Heart left ventricle (tissue), 13 donors: ENCODE results near the gene BHLHE40.

Source experiments
- POLR2A ChIP-seq, 2 donors: fragments of 450-650 bp; IDR thresholded peaks; one replicate each; pipeline ENCODE4 v1.6.1; 2017; ENCODE audit warnings: antibody characterized with exemption in 2 of 2, mild to moderate bottlenecking in 2 of 2, moderate library complexity in 2 of 2
- TF ChIP-seq, protein P1 (sequence below), 12 donors: fragments of 200-600 bp; sonication (generic) in 4 of 12; IDR thresholded peaks; one replicate each; pipeline versions ENCODE4 v1.5.0 to v1.8.0; 2018 to 2022; ENCODE audit warnings: antibody characterized with exemption in 12 of 12, mild to moderate bottlenecking in 5 of 12
- donor health status: ischemic (EF 13 %, LVEDD 7.1; RV severe dilation, severe dysfunction).
- donor health status: DM: no; HTN: yes; CAD: no.
- donor health status: DM: no; HTN: no; CAD: no.
- donor health status: ischemic (EF 25% LVEDD 6.9; RV normal size, moderate dysfunction).
- donor health status: ischemic (EF 25% LVEDD 5.7; RV mildly dilated, moderate dysfunction).
- donor health status: ischemic (EF 35%, LVEDD 5.7; RV mildly dilated, moderate dysfunction).
- donor health status: nonischemic (EF 11% LVEDD 7.7; RV severe dilation, severe dysfunction).
- donor health status: DM: yes; HTN: yes; CAD: no.
- donor health status: PGD.
- donor health status: ischemic (EF 29% LVEDD 5.4; RV normal size, mild dysfunction).
- donor health status: nonischemic (EF 23%, LVEDD 6.1; RV moderate dilation, normal function).

DNA sequence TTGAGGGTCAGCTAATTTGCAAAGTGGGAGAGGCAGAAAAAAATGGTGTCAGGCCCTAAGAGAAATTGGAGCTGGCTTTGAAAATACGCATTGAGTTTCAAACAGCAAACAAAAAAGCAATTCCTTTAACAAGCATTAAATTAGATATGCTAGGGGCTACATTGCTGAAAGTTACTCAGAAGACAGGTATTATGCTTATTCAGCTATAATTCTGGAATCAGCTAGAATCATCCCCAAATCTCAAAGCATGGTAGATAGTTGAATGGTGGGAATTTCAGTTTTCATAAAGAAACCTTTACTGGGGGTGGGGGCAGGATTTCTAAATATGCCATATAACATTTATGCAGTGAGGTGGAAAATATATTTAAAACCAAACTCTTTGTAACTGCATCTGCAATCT is 50.5 kb downstream of the BHLHE40 start:
- TF ChIP-seq, protein P1, sequence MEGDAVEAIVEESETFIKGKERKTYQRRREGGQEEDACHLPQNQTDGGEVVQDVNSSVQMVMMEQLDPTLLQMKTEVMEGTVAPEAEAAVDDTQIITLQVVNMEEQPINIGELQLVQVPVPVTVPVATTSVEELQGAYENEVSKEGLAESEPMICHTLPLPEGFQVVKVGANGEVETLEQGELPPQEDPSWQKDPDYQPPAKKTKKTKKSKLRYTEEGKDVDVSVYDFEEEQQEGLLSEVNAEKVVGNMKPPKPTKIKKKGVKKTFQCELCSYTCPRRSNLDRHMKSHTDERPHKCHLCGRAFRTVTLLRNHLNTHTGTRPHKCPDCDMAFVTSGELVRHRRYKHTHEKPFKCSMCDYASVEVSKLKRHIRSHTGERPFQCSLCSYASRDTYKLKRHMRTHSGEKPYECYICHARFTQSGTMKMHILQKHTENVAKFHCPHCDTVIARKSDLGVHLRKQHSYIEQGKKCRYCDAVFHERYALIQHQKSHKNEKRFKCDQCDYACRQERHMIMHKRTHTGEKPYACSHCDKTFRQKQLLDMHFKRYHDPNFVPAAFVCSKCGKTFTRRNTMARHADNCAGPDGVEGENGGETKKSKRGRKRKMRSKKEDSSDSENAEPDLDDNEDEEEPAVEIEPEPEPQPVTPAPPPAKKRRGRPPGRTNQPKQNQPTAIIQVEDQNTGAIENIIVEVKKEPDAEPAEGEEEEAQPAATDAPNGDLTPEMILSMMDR (IDR thresholded peaks at IDR 0.05): no peak
- no peak for TF ChIP-seq POLR2A (IDR thresholded peaks at IDR 0.05)
